Measurements from ENCODE around the gene DDX1. TPM values are rescaled to one million over a fixed set of nuclear protein-coding genes. Genes with fewer than 3 reads are reported as not detected.

The DDX1 gene
- total RNA-seq, 1 donor from 2014 or later = 68.6 TPM

DNA sequence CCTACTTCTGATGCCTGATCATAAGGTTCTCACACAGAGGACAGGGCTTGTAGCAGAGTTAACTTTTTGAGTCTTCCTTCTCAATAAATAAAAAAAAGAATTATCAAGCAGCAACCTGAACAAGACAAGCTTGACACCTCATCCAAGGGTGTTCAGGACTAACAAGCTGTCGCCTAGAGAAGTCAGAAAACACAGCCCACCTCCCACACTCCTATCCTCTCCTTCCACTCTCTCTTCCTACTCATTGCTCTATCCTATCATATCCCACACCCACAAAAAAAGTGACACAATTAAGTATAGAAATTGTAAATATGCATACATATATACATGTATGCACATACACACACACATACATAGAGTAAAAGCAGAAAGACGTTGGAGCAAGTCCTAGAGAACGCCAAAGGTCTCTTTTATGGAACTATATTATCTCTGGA lies 35.9 kb upstream of the DDX1 start:
- no peak overlapping the region for H3K27ac ChIP-seq
- peaks cover 16% of the 10 kb centered on the region for H3K4me1 ChIP-seq
- peaks cover 25% of the 10 kb centered on the region for H3K36me3 ChIP-seq
- intact Hi-C loops (cut with DNase I) = no loop called here
- DNase-seq = no peak
- no peak overlapping the region for H3K4me3 ChIP-seq
- no peaks in the 10 kb centered on the region for H3K27me3 ChIP-seq
- no peak for ATAC-seq
- no peaks in the 10 kb centered on the region for H3K9me3 ChIP-seq
- TF ChIP-seq, protein P1, sequence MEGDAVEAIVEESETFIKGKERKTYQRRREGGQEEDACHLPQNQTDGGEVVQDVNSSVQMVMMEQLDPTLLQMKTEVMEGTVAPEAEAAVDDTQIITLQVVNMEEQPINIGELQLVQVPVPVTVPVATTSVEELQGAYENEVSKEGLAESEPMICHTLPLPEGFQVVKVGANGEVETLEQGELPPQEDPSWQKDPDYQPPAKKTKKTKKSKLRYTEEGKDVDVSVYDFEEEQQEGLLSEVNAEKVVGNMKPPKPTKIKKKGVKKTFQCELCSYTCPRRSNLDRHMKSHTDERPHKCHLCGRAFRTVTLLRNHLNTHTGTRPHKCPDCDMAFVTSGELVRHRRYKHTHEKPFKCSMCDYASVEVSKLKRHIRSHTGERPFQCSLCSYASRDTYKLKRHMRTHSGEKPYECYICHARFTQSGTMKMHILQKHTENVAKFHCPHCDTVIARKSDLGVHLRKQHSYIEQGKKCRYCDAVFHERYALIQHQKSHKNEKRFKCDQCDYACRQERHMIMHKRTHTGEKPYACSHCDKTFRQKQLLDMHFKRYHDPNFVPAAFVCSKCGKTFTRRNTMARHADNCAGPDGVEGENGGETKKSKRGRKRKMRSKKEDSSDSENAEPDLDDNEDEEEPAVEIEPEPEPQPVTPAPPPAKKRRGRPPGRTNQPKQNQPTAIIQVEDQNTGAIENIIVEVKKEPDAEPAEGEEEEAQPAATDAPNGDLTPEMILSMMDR (IDR thresholded peaks at IDR 0.05) = no peak

GRCh38 chr2:15556311-15556930 lies 35.2 kb upstream of the DDX1 start:
- Histone ChIP-seq H3K9me3 (no peaks in the 10 kb centered on the region), H3K27me3 (no peaks in the 10 kb centered on the region), H3K4me1 (peaks cover 16% of the 10 kb centered on the region), H3K4me3 (no peak overlapping the region), H3K36me3 (peaks cover 19% of the 10 kb centered on the region), H3K27ac (no peak overlapping the region)
- ATAC-seq = no peak
- intact Hi-C loops (cut with DNase I) = no loop called here
- TF ChIP-seq, protein P1 (IDR thresholded peaks at IDR 0.05) = no peak
- no peak for DNase-seq

DNA sequence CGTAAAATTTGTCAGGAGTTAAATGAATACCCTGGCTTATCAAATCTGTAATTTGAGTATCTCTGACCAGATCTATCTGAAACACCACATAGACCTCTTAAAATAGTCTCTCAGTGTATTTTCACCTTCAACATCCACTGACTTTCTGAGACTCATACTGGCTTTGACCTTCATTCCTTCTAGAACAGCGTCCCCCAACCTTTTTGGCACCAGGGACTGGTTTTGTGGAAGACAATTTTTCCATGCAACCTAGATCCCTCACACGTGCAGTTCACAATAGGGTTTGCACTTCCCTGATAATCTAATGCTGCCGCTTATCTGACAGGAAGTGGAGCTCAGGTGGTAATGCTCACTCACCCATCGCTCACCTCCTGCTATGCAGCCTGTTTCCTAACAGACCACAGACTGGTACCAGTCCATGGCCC lies 33.8 kb upstream of the DDX1 start:
- TF ChIP-seq, protein P1 (IDR thresholded peaks at IDR 0.05) = no peak
- peaks cover 16% of the 10 kb centered on the region for H3K4me1 ChIP-seq
- no peak for ATAC-seq
- intact Hi-C loops (cut with DNase I) = no loop called here
- no peaks in the 10 kb centered on the region for H3K9me3 ChIP-seq
- DNase-seq = no peak
- H3K27ac ChIP-seq = no peak overlapping the region
- H3K36me3 ChIP-seq = peaks cover 5% of the 10 kb centered on the region
- no peaks in the 10 kb centered on the region for H3K27me3 ChIP-seq
- no peak overlapping the region for H3K4me3 ChIP-seq

DNA sequence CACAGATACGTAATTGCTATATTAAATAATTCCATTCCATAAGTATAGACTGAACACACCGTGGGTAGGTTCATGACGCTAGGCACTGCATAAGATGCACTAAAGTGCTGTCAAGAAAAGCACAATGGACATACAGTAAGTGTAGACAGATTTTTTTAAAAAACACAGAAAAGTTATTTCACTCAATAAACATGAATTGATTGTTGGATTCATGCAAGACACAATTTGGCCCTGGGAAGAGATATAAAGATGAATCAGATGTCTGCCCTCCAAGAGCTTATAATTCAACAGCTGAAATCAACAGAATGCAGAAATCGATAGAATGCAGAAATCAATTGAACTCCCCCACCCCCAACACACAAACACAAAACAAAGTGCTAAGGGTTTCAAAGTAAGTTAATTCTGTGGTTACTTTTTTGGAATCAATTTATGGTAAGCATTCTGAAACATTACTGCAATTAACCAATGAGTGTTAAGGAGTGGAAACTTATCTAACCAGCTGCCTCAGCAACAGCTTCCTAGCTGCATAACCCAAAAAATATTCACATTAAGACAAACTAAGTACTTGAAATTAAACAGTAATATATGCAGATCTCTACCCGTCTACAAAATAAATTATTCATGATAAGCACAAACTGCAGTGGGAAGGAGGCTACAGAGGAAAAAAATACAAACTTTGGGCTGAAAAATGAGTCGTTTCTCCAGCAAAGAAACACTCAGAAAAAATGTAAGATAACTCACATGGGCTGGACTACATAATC lies 32.1 kb upstream of the DDX1 start:
- H3K4me3 ChIP-seq = peak overlapping the region; percentile 73
- H3K36me3 ChIP-seq = no peaks in the 10 kb centered on the region
- ATAC-seq (no peak), DNase-seq (no peak)
- peak overlapping the region; percentile 79 for H3K27ac ChIP-seq
- peaks cover 16% of the 10 kb centered on the region for H3K4me1 ChIP-seq
- intact Hi-C loops (cut with DNase I) = no loop called here
- no peaks in the 10 kb centered on the region for H3K9me3 ChIP-seq
- H3K27me3 ChIP-seq = no peaks in the 10 kb centered on the region
- TF ChIP-seq, protein P1 (IDR thresholded peaks at IDR 0.05) = no peak

- ATAC-seq (peak; percentile 50), DNase-seq (no peak)
- H3K36me3 ChIP-seq = no peaks in the 10 kb centered on the region
Observed at GRCh38 chr2:15560140-15560987, 31.3 kb upstream of the DDX1 start.

More at GRCh38 chr2:15560140-15560987, 31.3 kb upstream of the DDX1 start:
- intact Hi-C loops (cut with DNase I) = no loop called here
- H3K9me3 ChIP-seq = no peaks in the 10 kb centered on the region
- TF ChIP-seq, protein P1 (IDR thresholded peaks at IDR 0.05) = no peak
- peak overlapping the region; percentile 79 for H3K27ac ChIP-seq
- peaks cover 16% of the 10 kb centered on the region for H3K4me1 ChIP-seq
- peak overlapping the region; percentile 73 for H3K4me3 ChIP-seq
- H3K27me3 ChIP-seq = no peaks in the 10 kb centered on the region
